ENCODE data around the gene CCL26.

CCL26 gene

GRCh38 chr7:75814407-75814947, 42.5 kb upstream of the CCL26 start:
- Histone ChIP-seq H3K4me3 (ENCODE audit: low read length) (no peak overlapping the region), H3K79me2 (ENCODE audit: control insufficient read depth, low read length) (no peaks in the 10 kb centered on the region), H4K20me1 (ENCODE audit: control insufficient read depth, insufficient read depth, low read depth, low read length) (no peaks in the 10 kb centered on the region), H3K36me3 (ENCODE audit: control insufficient read depth, low read length) (no peaks in the 10 kb centered on the region), H3F3A (ENCODE audit: control insufficient read depth, insufficient read depth) (no peaks in the 10 kb centered on the region), H3K9me2 (replicated peaks; ENCODE audit: control insufficient read depth, low read length) (no peaks in the 10 kb centered on the region), H3K27ac (ENCODE audit: low read depth, low read length) (no peak overlapping the region), H3K4me2 (ENCODE audit: low read length) (no peak overlapping the region), H3K27me3 (ENCODE audit: control insufficient read depth, low read length) (peaks cover 10% of the 10 kb centered on the region; the same call in 1 of the 2 replicates), H3K9me3 (ENCODE audit: control insufficient read depth, insufficient read depth, low read length) (no peaks in the 10 kb centered on the region), H3K4me1 (ENCODE audit: control insufficient read depth, low read length) (peaks cover 4% of the 10 kb centered on the region)
- TF ChIP-seq EZH2phosphoT487 (IDR thresholded peaks at IDR 0.05; ENCODE audit: borderline replicate concordance, low read length) (no peak), CTCF (IDR thresholded peaks at IDR 0.05; ENCODE audit: low read depth, low read length, poor library complexity, severe bottlenecking) (no peak)

DNA sequence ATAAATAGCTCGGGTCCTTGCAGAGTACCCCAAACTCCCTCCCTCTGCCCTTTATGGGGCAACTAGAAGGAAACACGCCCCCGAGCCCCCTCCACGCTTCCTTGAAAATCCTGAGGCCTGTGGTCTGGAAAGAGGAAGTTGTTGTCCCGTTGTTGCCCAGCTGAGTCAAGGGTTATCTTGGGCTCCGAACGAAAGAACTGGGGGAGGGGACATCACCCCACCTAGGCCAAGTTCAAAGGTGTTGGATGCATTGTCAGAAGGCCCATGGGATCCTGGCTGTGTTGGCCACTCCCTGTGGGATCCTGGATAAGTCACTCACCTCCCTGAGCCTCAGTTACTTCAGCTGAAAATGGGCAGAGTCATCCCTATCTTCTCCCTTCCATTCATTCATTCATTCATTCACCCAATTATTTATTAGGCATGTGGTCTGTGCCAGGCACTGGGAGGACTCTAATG, 41.8 kb upstream of the CCL26 start, which contains the start of gene CCL24:
Gene CCL24, minus strand, starts transcription at position 26 of the 456 bp plus-strand sequence. CDS start 91 bp downstream, outside the sequence.
- no peaks in the 10 kb centered on the region for H3F3A ChIP-seq (ENCODE audit: control insufficient read depth, insufficient read depth)
- no peaks in the 10 kb centered on the region for H3K9me3 ChIP-seq (ENCODE audit: control insufficient read depth, insufficient read depth, low read length)
- no peaks in the 10 kb centered on the region for H3K79me2 ChIP-seq (ENCODE audit: control insufficient read depth, low read length)
- no peaks in the 10 kb centered on the region for H3K9me2 ChIP-seq (replicated peaks; ENCODE audit: control insufficient read depth, low read length)
- no peaks in the 10 kb centered on the region for H3K36me3 ChIP-seq (ENCODE audit: control insufficient read depth, low read length)
- H4K20me1 ChIP-seq (ENCODE audit: control insufficient read depth, insufficient read depth, low read depth, low read length), result no peaks in the 10 kb centered on the region
- TF ChIP-seq CTCF (IDR thresholded peaks at IDR 0.05; ENCODE audit: low read depth, low read length, poor library complexity, severe bottlenecking) (no peak), EZH2phosphoT487 (IDR thresholded peaks at IDR 0.05; ENCODE audit: borderline replicate concordance, low read length) (no peak)
- no peak within 1 kb of the TSS for H3K4me2 ChIP-seq (ENCODE audit: low read length)
- H3K27me3 ChIP-seq (ENCODE audit: control insufficient read depth, low read length), result peaks cover 8% of the 10 kb centered on the region; the same call in 1 of the 2 replicates
- no peak within 1 kb of the TSS for H3K4me3 ChIP-seq (ENCODE audit: low read length)
- peaks cover 4% of the 10 kb centered on the region; the same call in 1 of the 2 replicates for H3K4me1 ChIP-seq (ENCODE audit: control insufficient read depth, low read length)
- no peak within 1 kb of the TSS for H3K27ac ChIP-seq (ENCODE audit: low read depth, low read length)

GRCh38 chr7:75813084-75813483, 41.1 kb upstream of the CCL26 start:
- Histone ChIP-seq H3K79me2 (ENCODE audit: control insufficient read depth, low read length) (no peaks in the 10 kb centered on the region), H3K9me3 (ENCODE audit: control insufficient read depth, insufficient read depth, low read length) (no peaks in the 10 kb centered on the region), H3K4me3 (ENCODE audit: low read length) (no peak overlapping the region), H3K36me3 (ENCODE audit: control insufficient read depth, low read length) (no peaks in the 10 kb centered on the region), H3K9me2 (replicated peaks; ENCODE audit: control insufficient read depth, low read length) (no peaks in the 10 kb centered on the region), H3K4me1 (ENCODE audit: control insufficient read depth, low read length) (peaks cover 4% of the 10 kb centered on the region; the same call in 1 of the 2 replicates), H3K27me3 (ENCODE audit: control insufficient read depth, low read length) (peaks cover 8% of the 10 kb centered on the region; the same call in 1 of the 2 replicates), H3K4me2 (ENCODE audit: low read length) (no peak overlapping the region), H4K20me1 (ENCODE audit: control insufficient read depth, insufficient read depth, low read depth, low read length) (no peaks in the 10 kb centered on the region), H3K27ac (ENCODE audit: low read depth, low read length) (no peak overlapping the region), H3F3A (ENCODE audit: control insufficient read depth, insufficient read depth) (no peaks in the 10 kb centered on the region)
- TF ChIP-seq EZH2phosphoT487 (IDR thresholded peaks at IDR 0.05; ENCODE audit: borderline replicate concordance, low read length) (no peak), CTCF (IDR thresholded peaks at IDR 0.05; ENCODE audit: low read depth, low read length, poor library complexity, severe bottlenecking) (no peak)
